Forelimb muscle (tissue), 1 donor: Measurements from ENCODE around the gene STIL. TPM values are rescaled to one million over a fixed set of nuclear protein-coding genes. Genes with fewer than 3 reads are reported as not detected.
A peak's percentile ranks its signal among the peaks of the same experiment; 100 is the strongest.
"Not testable (repeated sequence)": the region's sequence is repeated elsewhere in the genome, so short reads cannot be mapped to it uniquely, and the experiment has no call there.

Experiments
- DNase-seq: peaks from one replicate; pipeline ENCODE4 v3.0.0-alpha.2; 2013; ENCODE audit warnings: low read depth
- polyA plus RNA-seq: library from polyadenylated mRNA; unstranded; fragments of 120-200 nt; gene quantifications from one replicate; pipeline ENCODE4 v1.2.1, GENCODE V29; 2013; ENCODE audit not compliant: insufficient read length

The STIL gene
- polyA plus RNA-seq: 3.4 TPM

DNA sequence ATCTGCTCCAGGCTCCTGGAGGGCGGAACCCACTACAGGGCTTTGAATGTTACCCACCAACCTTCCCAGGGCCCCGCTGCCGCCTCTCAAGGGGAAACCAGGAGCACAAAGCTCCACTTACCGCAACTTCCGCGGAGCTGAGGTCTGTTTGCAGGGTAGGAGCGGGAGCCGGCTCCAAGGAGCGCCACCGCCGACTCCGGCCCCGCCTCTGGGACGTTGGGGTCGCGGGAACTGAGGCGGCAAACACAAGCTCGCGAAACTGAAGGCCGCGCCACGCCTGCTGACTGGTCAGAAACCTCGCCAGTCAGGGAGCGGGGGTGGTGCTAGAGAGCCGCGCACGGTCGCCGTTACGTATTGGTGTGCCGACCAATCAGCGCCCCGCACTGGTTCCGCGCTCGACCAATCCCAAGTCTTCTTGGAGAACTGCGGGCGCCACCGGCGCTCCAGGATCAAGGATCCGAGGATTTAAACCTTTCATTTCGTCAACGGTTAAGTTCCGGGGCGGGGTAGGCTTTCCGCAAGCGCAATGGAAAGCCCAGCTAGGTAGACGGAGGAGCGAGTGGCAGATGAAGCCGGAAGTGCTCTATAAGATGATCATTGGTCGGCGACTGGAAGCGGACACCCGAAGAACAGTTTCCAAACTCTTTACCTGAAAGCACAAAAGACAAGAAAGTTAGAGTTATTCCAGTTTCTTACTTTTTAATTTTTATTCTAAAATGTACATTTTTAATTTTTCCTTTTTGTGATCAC lies at the start of gene STIL:
TSS of gene STIL (minus strand) at position 233 of the 750 bp plus-strand sequence. CDS start 3,828 bp downstream, outside the sequence.
- peak; percentile 98 for DNase-seq

DNA sequence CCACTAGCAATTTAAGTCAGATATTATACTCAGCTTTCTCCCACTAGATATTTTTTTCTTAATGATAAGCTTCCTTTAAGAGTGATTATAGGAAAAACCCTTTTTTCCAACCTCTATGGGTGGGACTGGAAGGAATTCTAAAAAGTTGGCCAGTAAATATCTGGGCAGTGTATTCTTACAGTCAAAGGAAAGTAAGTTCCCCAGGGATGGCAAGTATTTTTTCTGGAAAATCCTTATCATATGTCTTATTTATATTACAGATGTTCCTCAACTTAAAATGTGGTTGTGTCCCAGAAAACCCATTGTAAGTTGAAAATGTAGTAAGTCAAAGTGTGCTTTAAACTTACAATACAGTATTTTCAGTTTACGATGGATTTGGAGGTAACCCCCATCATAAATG lies 48.9 kb upstream of the STIL start:
- DNase-seq: no peak

DNA sequence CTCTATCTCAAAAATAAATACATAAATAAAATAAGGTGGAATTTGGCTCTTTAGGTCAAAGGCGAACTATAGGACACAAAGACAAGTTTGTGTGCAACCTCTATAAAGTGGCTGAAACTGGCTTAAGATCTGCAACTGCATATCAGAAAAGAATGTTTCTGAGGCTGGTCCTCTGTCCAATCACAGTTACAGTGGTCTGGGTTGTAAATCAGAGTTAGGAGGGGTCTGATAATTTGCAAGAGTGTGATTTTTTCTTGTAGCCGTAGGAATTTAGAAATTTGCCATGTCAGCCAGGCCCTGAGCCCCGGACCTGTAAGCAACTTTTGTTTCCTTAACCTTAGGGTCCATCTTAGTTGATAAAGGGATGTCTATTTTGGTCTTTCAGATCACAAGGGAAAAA lies 47.4 kb upstream of the STIL start:
- DNase-seq: no peak

DNA sequence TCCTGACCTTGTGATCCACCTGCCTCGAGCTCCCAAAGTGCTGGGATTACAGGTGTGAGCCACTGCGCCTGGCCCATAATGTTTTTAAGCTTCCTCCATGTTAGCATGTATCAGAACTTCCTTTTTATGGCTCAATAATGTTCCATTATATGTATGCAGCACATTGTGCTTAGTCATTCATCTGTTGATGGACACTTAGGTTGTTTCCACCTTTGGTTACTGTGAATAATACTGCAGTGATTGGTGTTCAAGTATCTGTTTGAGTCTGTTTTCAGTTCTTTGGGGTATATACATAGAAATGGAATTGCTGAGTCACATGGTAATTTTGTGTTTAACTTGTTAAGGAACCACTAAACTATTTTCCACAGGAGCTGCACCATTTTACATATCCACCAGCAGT lies 37.4 kb upstream of the STIL start:
- no peak for DNase-seq

DNA sequence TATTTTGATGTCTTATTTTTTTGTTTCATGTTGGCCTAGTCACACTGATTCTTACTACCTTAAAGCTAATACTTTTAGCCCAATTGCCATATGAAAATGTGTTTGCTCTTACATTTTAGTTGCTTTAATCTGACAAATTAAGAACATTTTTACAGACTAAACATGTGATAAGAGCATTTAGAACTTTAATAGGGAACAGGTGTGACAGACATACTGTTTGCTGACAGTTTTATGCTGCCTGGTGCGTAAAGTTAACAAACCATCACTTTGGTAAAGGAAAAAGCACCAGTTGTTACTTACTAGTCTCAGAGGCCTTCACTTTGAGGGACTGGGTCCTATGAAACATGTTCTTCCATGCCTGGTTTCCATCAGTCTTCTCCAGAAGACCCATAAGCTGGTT lies 34.3 kb upstream of the STIL start:
- no peak for DNase-seq

DNA sequence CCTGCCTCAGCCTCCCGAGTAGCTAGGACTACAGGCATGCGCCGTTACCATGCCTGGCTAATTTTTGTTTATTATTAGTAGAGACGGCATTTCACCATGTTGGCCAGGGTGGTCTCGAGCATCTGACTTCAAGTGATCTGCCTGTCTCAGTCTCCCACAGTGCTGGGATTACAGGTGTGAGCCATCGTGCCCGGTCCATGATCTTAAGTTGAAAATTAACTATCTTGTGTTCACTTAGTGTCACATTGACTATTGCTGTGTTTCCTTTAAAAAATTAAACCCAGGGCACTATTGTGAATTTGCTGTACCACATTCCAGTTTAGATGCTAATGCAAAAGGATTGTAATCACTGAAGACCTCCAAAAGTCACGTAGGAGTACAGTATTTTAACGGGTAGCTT lies 33.8 kb upstream of the STIL start:
- no peak for DNase-seq

DNA sequence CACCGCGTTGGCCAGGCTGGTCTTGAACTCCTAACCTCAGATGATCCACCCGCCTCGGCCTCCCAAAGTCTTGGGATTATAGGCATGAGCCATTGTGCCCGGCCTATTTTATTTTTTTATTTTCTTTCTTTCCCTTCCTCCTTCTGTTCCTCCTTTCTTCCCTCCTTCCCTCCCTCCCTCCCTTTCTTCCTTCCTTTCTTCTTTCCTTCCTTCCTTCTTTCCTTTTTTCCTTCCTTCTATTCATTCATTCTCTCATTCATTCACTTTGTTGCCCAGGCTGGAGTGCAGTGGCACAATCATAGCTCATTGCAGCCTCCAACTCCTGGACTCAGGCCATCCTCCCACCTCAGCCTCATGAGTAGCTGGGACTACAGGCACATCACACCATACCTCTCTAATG lies 33.0 kb upstream of the STIL start:
- not testable (repeated sequence) for DNase-seq

DNA sequence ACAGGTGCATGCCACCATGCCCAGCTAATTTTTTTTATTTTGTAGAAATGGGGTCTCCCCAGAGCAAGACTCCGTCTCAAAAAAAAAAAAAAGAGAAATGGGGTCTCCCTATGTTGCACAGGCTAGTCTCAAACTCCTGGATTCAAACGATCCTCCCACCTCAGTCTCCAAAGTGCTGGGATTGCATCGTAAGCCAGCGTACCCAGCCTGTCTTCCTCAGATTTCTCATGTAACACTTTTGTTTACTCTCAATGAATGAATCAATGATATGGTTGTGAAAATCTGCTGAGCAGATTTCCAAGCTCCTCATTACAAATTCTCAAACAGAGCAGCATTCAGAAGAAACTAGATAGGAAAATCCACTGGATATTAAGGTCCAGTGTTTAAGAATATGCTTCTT lies 26.3 kb upstream of the STIL start:
- no peak for DNase-seq

DNA sequence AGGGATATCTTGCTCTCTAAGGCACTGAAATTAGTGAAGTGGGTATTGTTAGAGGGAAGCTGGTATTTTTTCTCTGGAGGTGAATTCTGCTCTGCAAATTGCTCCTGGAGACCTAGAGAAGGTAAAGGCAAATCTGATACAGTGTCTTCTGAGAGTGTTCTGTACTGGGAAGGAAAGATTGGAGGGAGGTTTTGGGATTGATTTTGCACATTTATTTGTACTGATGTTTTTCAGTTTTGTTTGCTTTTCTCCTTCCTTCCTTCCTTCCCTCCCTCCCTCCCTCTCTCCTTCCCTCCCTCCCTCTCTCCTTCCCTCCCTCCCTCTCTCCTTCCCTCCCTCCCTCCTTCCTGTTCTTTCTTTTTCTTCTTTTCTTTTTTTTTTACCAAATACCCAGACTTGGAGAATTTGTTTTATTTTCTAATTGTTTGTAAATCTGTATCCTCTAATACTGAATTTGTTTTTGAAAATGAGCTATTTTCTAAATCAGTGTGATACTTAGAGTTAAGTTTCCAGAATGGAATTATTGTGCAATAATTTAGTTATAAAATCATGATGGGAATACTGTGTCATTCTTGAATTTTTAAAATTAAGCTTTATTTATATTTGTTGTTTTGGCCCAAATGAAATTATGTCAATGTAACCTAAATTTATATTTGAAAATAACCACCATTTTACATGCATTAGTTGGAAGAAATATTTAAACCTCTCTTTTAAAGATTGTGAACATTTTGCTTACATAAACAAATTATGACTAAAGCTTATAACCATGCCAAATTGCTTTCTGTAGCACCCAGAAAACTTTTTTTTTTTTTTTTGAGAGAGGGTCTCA lies 24.5 kb upstream of the STIL start:
- no peak for DNase-seq

DNA sequence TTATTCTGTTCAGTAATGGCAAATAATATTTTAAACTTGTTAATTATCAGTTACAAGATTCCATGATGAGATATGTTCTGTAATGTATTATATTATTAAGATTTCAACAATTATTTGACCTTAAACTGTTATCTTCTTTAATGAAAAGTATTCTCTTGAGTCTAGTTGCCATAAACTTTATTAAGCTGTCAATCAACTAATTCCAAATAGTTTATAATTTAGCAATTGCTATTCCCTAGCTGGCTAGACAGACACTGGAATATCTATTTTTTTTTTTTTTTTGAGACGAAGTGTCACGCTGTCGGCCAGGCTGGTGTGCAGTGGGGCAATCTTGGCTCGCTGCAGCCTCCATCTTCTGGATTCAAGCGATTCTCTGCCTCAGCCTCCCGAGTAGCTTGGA lies 23.4 kb upstream of the STIL start:
- DNase-seq: no peak

DNA sequence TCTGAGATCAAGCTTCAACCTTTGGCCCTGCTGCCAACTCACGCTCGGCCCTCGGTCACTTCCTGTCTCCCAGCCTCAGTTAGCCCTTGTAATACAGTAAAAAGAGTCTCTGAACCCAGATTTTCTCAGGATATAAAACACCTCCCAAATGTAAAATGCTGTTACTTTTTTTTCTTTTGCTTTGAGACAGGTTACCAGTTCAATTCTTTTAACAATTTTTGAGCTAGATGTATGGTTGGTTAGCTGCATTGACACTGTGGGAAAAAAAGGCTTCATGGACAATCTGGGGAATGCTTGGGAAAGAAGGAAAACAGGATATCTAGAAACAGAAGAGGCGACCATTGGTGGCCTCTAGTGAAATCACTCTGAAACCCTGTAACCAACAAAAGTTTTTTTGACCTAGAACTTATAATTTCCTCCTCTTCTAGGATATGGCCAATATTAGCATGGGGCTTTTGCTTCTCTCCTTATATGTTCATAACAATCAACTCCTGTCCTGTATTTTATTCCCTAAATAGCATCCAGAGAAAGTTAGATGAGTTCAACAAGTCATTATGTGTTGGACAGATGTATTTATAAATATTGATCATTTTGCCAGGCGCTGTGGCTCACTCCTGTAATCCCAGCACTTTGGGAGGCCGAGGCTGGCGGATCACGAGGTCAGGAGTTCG lies 21.0 kb upstream of the STIL start:
- DNase-seq: no peak

DNA sequence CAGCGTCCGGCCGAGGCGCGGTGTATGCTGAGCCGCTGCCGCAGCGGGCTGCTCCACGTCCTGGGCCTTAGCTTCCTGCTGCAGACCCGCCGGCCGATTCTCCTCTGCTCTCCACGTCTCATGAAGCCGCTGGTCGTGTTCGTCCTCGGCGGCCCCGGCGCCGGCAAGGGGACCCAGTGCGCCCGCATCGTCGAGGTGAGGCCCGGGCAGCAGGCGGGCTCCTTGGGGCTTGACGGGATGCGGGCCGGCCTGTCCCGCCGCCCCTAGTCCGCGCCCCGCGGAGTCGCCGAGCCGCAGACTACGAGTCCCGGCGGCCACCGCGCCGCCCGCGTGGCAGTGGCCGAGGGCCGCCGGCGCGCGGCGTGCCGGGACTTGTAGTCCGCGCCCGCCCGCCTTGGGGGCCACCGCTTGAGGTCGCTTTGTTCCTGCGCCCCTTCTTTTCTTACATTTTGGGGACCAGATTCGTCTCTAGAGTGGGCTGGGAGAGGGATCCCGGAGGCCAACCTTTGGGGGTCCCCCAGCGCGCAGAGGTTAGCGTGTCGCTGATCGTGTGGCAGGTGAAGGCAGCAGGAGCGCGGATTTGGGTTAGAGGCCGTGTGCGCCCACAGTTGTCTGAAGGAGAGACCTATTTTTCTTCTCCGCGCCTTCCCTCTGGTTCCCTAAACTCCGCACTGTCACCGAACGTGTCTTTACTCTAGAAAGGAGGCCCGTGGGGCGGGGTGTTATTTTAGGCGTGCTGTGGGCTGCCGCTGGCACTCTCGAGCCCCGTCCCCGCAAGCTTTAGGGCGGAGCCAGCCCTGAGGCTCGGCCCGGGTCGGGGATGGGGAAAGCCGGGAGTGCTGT lies 20.2 kb upstream of the STIL start:
- DNase-seq: peak; percentile 84

DNA sequence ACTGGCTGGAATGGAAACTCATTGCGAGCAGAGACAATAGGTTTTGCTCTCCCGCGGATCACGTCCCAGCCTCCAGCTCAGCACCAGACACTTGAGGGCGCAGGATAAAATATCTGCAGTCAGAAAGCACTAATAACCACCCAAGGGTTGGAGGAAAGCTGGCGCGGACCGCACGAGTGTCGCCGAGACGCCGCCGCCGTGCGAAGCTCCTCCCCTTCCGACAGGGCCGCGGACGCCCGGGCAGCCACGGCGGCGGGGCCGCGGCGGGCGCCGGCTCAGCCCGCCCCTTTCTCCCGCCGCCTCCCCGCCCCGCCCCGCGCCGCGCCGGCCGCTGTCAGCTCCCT lies 19.6 kb upstream of the STIL start, which contains the start of gene CMPK1:
TSS of gene CMPK1 (plus strand) at position 213 of the 344 bp plus-strand sequence. CDS start 156 bp downstream, outside the sequence.
- peak; percentile 55 for DNase-seq

DNA sequence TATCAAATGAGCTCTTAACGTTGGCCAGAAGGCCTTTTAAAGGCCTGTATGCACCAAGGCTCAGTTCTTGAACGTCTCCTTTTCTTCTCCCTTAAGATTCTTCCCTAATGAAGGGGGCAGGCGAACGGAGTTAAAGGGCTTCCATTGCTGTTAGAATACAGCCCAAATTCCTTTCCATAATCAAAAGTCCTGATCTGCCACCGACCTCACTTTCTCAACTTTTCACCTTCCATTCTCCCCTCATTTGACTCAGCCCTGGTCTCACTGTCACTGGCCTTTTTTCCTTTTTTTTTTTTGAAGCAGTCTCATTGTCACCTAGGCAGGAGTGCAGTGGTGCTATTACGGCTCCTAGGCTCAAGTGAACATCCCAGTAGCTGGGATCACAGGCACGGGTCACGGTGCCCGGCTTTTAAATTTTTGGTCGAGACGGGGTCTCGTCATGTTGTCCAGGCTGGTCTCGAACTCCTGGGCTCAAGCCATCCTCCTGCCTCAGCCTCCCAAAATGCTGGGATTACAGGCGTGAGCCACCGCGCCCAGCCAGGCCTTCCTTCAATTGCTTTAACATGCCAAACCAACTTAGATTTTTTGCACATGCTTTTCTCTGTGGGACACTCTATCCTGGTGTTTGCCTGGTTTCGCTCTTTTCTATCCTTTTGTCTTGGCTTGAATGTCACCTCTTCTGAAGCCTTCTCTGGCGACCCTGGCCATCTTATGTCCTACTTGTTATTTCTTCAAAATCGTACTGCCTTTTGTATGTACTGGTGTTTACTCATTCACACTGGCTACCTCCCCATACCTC lies 19.0 kb upstream of the STIL start:
- no peak for DNase-seq

DNA sequence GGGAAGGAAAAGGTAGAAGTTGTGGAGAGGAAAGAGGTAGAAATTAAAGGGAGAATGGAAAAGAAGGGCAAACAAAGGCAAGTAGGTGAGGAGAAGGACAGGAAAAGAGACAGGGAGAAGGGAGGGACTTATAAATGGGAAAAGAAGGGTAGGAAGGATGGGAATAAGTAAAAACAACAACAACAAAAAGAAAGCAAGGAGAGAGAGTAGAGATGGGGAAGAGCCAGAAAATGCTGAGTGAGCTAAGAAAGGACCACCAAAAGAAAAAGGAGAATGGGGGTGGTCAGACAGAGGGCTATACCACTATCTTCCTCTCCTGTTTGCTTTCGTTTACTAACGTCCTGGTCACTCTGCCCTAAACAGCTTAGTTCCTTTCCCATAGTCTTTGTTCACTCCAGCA lies 17.9 kb upstream of the STIL start:
- DNase-seq: no peak

DNA sequence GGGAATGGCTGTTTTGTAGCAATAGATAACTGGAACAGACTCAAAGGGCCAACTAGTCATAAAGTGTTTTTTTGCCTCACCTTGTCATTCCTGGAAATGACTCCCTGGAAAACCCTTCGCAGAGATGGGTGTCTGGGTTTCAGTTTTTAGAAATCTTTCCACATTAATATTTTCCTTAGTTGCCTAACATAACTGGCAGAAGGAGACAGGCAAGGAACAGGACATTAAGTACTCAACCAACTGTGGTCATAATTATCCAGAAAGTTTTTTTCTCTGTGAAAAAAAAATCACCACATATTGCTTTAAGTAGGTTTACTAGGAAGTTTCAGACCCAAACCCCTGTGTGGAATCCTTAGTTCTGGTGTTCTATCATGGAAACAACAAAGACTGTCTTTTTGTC lies 16.3 kb upstream of the STIL start:
- no peak for DNase-seq

DNA sequence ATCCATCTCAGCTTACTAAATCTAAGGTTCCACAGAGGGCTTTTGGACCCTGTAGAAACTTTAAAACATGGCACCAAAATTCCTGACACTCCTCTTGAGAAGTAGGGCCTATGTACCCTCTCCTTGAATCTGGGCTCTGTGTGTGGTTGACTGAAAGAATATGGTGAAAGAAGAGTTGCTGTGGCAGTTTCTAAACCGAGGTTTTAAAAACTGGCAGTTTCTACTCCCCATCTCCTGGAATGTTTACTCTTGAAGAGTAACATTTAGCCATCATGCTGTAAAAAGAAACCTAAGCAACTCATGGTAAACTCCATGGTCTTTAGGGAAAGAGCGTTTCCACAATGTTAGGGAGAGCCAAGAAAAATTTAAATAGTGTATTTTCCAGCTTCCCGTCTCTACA lies 15.0 kb upstream of the STIL start:
- DNase-seq: no peak

DNA sequence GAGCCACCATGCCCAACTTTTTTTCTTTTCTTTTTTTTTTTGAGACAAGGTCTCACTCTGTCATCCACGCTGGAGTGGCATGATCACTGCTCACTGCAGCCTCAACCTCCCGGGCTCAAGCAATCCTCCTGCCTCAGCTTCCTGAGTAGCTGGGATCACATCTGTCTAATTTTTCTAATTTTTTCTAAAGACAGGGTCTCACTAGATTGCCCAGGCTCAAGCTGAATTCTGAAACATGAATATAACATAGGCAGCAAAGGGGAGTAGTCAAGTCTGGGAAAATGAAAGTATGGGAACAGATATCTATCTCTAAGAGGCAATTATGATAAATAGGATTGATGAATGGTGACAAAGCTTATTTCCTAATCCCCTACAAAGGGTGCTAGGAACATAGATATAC lies 12.3 kb upstream of the STIL start:
- DNase-seq: no peak

DNA sequence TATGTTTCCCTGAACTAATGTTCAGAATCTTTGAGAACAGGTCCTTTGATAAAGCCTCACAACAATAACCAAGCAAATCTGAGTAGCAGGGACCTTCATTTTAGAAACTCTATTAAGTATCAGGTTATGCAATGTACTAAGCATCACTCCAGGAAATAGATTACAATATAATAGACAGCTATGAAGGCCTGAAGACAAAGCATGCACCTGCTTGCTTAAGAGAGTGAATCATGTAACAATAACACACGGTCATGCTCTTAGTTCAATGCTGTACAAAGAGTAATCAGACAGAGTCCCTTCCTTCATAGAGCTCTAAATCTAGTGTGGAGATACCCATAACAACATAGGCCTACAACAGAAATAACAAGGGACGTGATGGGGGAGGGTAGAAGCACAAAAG lies 11.6 kb upstream of the STIL start:
- no peak for DNase-seq

DNA sequence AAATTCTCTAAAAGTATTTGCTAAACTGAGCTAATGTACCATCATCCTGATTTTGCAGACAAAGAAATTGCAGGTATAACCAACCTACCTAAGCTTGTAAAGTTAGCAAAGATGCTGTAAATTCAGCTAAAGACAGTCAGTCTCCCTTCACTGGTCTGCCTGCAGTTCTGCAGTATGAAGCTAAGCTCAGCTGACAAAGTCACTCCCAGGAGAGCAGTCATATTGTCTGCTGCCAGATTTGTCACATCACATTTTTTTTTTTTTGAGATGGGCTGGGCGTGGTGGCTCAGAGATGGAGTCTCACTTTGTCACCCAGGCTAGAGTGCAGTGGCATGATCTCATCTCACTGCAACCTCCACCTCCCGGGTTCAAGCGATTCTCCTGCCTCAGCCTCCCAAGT lies 10.7 kb upstream of the STIL start:
- no peak for DNase-seq

DNA sequence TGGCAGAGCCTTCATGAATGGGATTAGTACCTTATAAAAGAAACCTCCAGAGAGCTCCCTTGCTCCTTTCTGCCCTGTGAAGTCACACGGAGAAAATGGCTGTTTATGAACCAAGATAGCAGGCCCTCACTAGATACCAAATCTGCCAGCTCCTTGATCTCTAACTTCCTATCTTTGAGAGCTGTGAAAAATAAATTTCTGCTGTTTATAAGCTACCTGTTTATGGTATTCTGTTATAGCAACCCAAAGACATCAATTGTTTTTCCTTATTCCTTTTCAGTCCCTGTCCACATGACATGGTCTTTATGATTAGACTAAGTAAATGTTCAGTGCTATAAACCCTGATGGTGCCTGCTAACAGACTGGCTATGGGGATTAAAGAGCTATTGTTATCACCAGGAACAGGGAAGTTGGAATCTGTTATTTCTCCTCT lies 9.7 kb upstream of the STIL start:
- no peak for DNase-seq
